Measurements from ENCODE around the gene BTBD16. TPM values are rescaled to one million over a fixed set of nuclear protein-coding genes. Genes with fewer than 3 reads are reported as not detected.

BTBD16 gene
- total RNA-seq, 4 donors from 2014 or later = not detected

DNA sequence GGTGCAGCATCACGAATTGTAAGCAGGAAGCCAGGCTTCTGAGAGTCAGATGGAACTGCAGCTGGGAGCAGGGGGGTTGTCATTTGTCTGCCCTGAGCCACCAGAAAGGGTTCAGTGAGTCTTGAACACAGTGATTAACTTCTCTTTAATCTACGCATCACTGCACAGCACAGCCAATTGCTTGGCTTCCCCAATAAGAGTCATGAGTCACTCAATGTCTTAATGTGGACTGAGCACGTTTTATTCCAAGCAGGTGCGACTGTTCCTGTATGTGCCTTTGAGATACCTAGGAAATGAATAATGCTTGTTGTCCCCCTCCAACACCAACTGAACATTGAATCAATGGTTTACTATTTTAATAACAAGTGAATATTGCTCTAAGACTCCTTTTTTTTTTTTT is 77.4 kb downstream of the BTBD16 start:
- TF ChIP-seq, protein P1, sequence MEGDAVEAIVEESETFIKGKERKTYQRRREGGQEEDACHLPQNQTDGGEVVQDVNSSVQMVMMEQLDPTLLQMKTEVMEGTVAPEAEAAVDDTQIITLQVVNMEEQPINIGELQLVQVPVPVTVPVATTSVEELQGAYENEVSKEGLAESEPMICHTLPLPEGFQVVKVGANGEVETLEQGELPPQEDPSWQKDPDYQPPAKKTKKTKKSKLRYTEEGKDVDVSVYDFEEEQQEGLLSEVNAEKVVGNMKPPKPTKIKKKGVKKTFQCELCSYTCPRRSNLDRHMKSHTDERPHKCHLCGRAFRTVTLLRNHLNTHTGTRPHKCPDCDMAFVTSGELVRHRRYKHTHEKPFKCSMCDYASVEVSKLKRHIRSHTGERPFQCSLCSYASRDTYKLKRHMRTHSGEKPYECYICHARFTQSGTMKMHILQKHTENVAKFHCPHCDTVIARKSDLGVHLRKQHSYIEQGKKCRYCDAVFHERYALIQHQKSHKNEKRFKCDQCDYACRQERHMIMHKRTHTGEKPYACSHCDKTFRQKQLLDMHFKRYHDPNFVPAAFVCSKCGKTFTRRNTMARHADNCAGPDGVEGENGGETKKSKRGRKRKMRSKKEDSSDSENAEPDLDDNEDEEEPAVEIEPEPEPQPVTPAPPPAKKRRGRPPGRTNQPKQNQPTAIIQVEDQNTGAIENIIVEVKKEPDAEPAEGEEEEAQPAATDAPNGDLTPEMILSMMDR (IDR thresholded peaks at IDR 0.05; ENCODE audit: low read depth) = no peak

DNA sequence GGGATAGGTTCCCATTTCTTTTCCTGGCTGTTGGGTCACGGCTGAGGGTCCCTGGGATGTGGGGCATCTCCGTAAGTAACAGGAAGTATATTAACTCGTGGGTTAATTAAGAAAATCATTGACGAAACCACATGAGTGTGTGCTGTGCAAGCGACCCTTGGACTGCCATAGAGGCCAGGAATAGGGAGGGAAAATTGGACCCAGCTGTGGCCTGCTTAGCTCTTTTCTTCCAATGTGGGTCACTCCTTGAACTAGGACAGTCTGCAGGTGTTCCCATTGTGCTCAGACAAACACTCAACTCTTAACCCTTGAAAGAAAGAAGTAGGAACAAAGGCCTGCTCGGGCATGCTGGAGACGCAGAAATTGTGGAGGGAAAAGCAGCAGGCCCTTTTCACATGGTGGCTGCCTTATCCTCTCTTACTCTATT is 77.9 kb downstream of the BTBD16 start:
- TF ChIP-seq, protein P1 (IDR thresholded peaks at IDR 0.05; ENCODE audit: low read depth) = no peak

DNA sequence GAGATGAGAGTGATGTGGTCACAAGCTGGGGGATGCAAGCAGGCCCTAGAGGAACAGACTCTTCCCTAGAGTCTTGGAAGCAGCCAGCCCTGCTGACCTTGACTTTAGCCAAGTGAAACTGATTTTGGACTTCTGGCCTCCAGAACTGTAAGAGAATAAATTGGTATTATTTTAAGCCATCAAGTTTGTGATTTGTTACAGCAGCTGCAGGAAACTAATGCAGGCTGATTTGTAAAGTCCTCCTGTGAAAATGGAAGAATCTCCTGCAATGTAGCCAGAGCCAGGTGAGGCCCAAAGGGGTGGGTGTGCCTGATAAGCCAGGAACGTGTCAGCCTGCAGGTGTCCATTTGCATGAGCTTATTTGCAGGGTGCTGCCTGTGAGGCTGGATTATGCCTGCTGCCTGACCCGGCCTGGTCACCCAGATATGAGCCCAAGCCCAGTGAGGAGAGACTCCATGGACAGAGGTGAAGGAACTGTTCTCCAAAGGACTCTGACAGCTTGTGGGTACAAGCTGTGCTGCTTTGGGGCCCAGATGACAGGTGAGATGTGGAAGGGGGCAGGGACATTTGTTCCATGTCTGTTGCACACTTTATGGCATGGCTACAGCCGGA is 78.8 kb downstream of the BTBD16 start:
- TF ChIP-seq, protein P1 (IDR thresholded peaks at IDR 0.05; ENCODE audit: low read depth) = no peak

DNA sequence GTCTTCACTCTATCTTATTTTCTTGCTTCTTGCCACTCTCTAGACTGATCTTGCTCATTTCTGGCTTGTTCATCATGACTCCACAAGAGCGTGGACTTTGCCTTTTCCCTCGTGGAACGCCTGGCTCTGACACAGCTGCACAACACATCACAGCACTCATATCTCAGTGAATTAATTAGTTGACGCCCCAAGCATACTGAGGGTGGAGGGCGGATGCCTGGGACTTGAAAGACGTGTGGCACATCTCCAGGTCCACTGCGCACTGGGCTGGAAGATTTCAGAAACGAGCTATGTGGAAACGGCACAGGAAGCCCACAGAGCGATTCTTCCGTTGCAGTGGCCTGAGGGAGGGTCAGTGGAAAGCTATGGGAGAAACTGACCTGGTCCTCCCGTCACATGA is 79.8 kb downstream of the BTBD16 start:
- TF ChIP-seq, protein P1 (IDR thresholded peaks at IDR 0.05; ENCODE audit: low read depth) = no peak

DNA sequence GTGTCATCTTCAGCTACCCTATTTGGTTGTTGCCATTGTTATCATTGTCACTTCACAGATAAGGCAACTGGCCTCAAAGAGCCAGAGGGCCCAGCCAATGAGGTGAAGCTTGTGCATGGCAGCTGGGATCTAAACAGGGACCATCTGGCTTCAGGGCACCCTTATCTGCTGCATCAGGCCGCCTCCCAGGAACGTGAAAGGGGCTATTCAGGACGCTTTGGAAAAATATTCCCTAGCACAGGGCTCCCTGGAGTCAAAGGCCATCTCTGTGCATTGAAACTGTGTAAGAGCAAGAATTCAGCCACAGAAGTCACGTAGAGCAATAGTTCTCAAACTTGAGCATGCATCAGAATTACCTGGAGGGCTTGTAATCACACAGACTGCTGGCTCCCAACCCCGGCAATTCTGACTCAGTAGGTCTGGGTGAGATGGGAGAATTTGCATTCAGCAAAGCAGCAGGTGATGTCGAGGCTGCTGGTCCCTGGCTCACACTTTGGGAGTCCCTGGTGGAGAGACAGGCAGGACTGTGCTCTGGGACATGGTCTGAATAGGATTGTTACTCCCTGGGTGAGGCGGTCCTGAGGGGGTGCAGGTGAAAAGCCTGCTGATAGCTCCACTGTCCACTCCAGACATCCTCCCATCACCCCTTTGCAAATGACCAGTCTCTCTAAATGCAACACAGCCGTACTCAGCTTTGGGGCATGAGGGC is 81.9 kb downstream of the BTBD16 start:
- TF ChIP-seq, protein P1 (IDR thresholded peaks at IDR 0.05; ENCODE audit: low read depth) = no peak

DNA sequence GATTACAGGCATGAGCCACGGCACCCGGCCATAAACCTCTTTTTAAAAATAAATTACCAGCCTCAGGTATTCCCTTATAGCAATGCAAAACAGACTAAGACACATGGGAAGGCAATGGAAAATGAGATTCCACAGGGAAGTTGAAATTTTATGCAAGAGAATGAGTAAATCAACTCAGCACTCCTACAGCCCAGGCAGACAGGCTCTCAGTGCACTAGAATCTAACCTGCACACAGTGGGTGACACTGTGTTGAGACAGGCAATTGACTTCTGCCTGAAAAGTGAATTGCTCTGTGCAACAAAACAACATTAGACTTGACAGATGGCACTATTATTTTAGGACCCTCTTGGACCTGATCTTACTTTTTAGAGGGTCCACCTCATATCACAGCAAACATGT is 83.3 kb downstream of the BTBD16 start:
- TF ChIP-seq, protein P1 (IDR thresholded peaks at IDR 0.05; ENCODE audit: low read depth) = no peak

DNA sequence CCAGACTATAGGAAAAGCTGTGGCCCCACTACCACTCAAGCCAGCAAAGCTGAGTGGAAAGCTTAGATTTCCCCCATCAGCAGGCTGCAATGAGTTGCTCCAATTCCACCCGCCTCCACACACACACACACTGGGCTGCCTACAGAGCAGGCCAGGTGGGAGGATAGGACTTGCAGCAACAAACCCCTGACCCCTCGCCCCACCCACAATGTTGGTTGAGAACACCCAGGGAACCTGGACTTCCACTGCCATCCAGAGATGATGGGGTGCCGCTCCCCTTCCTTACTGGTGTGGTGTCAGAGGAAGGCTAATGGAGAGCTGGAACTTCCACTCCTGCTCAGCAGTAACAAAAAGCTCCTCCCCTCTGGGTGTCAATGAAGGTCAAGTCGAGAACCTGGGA is 86.6 kb downstream of the BTBD16 start:
- TF ChIP-seq, protein P1 (IDR thresholded peaks at IDR 0.05; ENCODE audit: low read depth) = no peak

Data from subcutaneous adipose tissue (tissue), 4 donors.